ENCODE data around the gene NUP133. TPM values are rescaled to one million over a fixed set of nuclear protein-coding genes. Genes with fewer than 3 reads are reported as not detected.

Gene NUP133
- total and polyA plus RNA-seq, 10 of the 15 experiments (the other 5 are each of a cell fraction or from before 2014, with no cell fraction given): 10.9 to 45.4 (median 29.2) TPM

DNA sequence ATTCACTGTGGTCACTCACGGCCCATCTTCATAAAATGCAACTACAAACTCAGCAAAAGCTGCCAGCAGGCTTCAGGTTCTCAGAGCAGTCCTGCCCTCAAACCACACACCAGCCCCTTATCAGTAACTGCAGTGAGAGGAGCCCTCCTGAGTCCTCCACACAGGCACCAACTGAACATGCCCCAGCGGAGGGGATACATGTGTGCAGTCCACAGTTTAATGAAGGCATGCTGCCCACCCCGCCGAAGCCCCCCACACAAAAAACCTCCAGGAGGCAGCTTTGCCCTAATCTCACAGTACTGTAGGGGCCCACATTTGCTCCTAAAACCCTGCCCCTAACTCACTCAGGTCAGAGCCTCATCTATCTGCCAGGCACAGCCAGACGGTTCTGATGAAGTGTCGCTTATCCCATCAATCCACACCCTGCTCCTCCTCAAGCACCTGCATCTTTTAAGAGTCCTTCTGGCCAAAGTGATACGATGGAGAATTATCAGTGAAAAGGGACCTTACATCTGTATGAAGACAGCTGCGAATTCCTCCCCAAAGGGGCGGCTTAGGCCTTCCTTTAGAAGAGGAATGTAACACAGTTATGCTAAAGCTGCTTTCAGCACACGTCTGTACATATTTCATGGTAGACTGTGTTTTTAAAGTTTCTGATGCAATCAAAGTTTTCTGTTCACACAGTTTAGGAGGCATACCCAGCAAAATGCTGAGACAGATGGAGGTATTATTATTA, 46.9 kb upstream of the NUP133 start:
- H2AFZ ChIP-seq (ENCODE audit: control insufficient read depth, low read depth, low read length): no peak overlapping the region
- FAIRE-seq (no peak), DNase-seq (ENCODE audit: low read depth, low spot score) (no peak), ATAC-seq (no peak)
- H3K4me3 ChIP-seq: no peak overlapping the region
- in situ Hi-C loops (cut with MboI) (no loop called here), intact Hi-C loops (cut with micrococcal nuclease; ENCODE audit: unreplicated experiment) (loop anchor here (10.0 kb wide), 1 partner anchor 520 kb away; no protein-coding TSS in a partner anchor)
- no peaks in the 10 kb centered on the region; the same call in 1 of the 2 replicates for H3K4me1 ChIP-seq (ENCODE audit: control insufficient read depth, insufficient read depth, low read length)
- RAD21 ChIA-PET (ENCODE audit: unreplicated experiment): interaction anchor here (0.6 to 1.0 kb wide), 2 partner anchors 24 to 87 kb away, joined by 3 to 4 read pairs; no protein-coding TSS in a partner anchor
- no peaks in the 10 kb centered on the region for H3K36me3 ChIP-seq (ENCODE audit: control insufficient read depth in 2 of 2, insufficient read depth in 2 of 2, low read length in 1 of 2)
- no TSS peak for BruUV-seq (replicated peaks)
- H3K9me3 ChIP-seq (replicated peaks; ENCODE audit: control insufficient read depth, insufficient read depth, low read length): no peaks in the 10 kb centered on the region
- peaks cover 40% of the 10 kb centered on the region for H3K79me2 ChIP-seq (ENCODE audit: control insufficient read depth, insufficient read depth, low read length)
- H3K4me2 ChIP-seq (ENCODE audit: control insufficient read depth, insufficient read depth): peak overlapping the region; percentile 30; the same call in 1 of the 2 replicates
- POLR2A ChIA-PET: no interaction called here
- no peak for TF ChIP-seq IRF4 (IDR thresholded peaks at IDR 0.05; ENCODE audit: low read depth, low read length)
- no peak for TF ChIP-seq CBFB (IDR thresholded peaks at IDR 0.05; ENCODE audit: low read depth)
- TF ChIP-seq, protein P1, sequence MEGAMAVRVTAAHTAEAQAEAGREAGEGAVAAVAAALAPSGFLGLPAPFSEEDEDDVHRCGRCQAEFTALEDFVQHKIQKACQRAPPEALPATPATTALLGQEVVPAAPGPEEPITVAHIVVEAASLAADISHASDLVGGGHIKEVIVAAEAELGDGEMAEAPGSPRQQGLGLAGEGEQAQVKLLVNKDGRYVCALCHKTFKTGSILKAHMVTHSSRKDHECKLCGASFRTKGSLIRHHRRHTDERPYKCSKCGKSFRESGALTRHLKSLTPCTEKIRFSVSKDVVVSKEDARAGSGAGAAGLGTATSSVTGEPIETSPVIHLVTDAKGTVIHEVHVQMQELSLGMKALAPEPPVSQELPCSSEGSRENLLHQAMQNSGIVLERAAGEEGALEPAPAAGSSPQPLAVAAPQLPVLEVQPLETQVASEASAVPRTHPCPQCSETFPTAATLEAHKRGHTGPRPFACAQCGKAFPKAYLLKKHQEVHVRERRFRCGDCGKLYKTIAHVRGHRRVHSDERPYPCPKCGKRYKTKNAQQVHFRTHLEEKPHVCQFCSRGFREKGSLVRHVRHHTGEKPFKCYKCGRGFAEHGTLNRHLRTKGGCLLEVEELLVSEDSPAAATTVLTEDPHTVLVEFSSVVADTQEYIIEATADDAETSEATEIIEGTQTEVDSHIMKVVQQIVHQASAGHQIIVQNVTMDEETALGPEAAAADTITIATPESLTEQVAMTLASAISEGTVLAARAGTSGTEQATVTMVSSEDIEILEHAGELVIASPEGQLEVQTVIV (IDR thresholded peaks at IDR 0.05; ENCODE audit: borderline replicate concordance, partially characterized antibody): no peak
- TF ChIP-seq RUNX3 (IDR thresholded peaks at IDR 0.05; ENCODE audit: low read length): no peak
- TF ChIP-seq, protein P2, sequence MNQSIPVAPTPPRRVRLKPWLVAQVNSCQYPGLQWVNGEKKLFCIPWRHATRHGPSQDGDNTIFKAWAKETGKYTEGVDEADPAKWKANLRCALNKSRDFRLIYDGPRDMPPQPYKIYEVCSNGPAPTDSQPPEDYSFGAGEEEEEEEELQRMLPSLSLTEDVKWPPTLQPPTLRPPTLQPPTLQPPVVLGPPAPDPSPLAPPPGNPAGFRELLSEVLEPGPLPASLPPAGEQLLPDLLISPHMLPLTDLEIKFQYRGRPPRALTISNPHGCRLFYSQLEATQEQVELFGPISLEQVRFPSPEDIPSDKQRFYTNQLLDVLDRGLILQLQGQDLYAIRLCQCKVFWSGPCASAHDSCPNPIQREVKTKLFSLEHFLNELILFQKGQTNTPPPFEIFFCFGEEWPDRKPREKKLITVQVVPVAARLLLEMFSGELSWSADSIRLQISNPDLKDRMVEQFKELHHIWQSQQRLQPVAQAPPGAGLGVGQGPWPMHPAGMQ (IDR thresholded peaks at IDR 0.05; ENCODE audit: borderline replicate concordance): no peak
- no peak for TF ChIP-seq STAT1 (conservative IDR thresholded peaks at IDR 0.05)
- TF ChIP-seq FOXM1 (IDR thresholded peaks at IDR 0.05; ENCODE audit: low read depth, low read length): no peak
- no peak for TF ChIP-seq WRNIP1 (IDR thresholded peaks at IDR 0.05; ENCODE audit: borderline replicate concordance, low read depth, low read length)
- TF ChIP-seq POLR2AphosphoS5 (IDR thresholded peaks at IDR 0.05; ENCODE audit: low read length): no peak
- no peak for TF ChIP-seq ZNF207 (IDR thresholded peaks at IDR 0.05; ENCODE audit: borderline replicate concordance)
- TF ChIP-seq, protein P3, sequence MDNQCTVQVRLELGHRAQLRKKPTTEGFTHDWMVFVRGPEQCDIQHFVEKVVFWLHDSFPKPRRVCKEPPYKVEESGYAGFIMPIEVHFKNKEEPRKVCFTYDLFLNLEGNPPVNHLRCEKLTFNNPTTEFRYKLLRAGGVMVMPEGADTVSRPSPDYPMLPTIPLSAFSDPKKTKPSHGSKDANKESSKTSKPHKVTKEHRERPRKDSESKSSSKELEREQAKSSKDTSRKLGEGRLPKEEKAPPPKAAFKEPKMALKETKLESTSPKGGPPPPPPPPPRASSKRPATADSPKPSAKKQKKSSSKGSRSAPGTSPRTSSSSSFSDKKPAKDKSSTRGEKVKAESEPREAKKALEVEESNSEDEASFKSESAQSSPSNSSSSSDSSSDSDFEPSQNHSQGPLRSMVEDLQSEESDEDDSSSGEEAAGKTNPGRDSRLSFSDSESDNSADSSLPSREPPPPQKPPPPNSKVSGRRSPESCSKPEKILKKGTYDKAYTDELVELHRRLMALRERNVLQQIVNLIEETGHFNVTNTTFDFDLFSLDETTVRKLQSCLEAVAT (IDR thresholded peaks at IDR 0.05): no peak
- TF ChIP-seq NR2C2 (IDR thresholded peaks at IDR 0.05; ENCODE audit: borderline replicate concordance, control insufficient read depth, insufficient read length, low read depth): no peak
- no peak overlapping the region for H3K27ac ChIP-seq (ENCODE audit: control insufficient read depth, insufficient read depth)
- CTCF ChIA-PET: interaction anchor here (0.6 to 1.3 kb wide), 5 partner anchors 28 to 284 kb away, joined by 3 to 5 read pairs (median 3); partner anchors contain the start of genes NUP133 and RAB4A
- SMC1A ChIA-PET (ENCODE audit: uncharacterized antibody, unreplicated experiment): interaction anchor here (0.6 to 1.0 kb wide), 3 partner anchors 24 to 69 kb away, joined by 3 read pairs; no protein-coding TSS in a partner anchor
- no peak overlapping the region for H3K9ac ChIP-seq (ENCODE audit: control insufficient read depth, insufficient read depth, low read length)
- H3K27me3 ChIP-seq (replicated peaks in 1 of 2; ENCODE audit: control insufficient read depth in 2 of 2, insufficient read depth in 2 of 2, low read length in 1 of 2): no peaks in the 10 kb centered on the region
- WGBS (ENCODE audit: insufficient coverage, insufficient replicate concordance, low lambda C conversion rate, missing lambda C conversion rate): 90% methylated on average over 10 of the region's 10 CpGs
- no peaks in the 10 kb centered on the region; the same call in 1 of the 2 replicates for H4K20me1 ChIP-seq (ENCODE audit: control insufficient read depth, insufficient read depth)
